HepG2 (cell line): ENCODE results near the gene HIVEP2. TPM values are rescaled to one million over a fixed set of nuclear protein-coding genes. Genes with fewer than 3 reads are reported as not detected.
A peak's percentile ranks its signal among the peaks of the same experiment; 100 is the strongest.

ENCODE experiments used
- CENPT ChIP-seq: sonication (generic); formaldehyde crosslinking; IDR thresholded peaks from 2 replicates; pipeline ENCODE4 v1.8.0; 2022; ENCODE audit warnings: low read depth, mild to moderate bottlenecking, moderate library complexity, missing genetic modification reagents
- ESRRA ChIP-seq: sonication (generic); formaldehyde crosslinking; IDR thresholded peaks from 2 replicates; pipeline ENCODE4 v1.5.1; 2020; ENCODE audit warnings: mild to moderate bottlenecking, low read depth, missing genetic modification reagents
- FOXJ3 ChIP-seq: sonication (generic); formaldehyde crosslinking; IDR thresholded peaks from 2 replicates; pipeline ENCODE4 v1.4.0; 2020; ENCODE audit warnings: missing genetic modification reagents, mild to moderate bottlenecking, borderline replicate concordance
- KLF11 ChIP-seq: IDR thresholded peaks from 2 replicates; pipeline ENCODE4 v1.6.1; 2016; ENCODE audit warnings: missing compliant biosample characterization
- KLF13 ChIP-seq: sonication (generic); formaldehyde crosslinking; IDR thresholded peaks from 2 replicates; pipeline ENCODE4 v1.4.0; 2020; ENCODE audit warnings: mild to moderate bottlenecking, missing genetic modification reagents
- KLF6 ChIP-seq: IDR thresholded peaks from 2 replicates; pipeline ENCODE4 v1.8.0; 2016; ENCODE audit warnings: missing biosample characterization, missing genetic modification reagents
- MZF1 ChIP-seq: sonication (generic); formaldehyde crosslinking; IDR thresholded peaks from 2 replicates; pipeline ENCODE4 v1.8.1; 2023; ENCODE audit warnings: mild to moderate bottlenecking, missing genetic modification reagents, borderline replicate concordance
- NR1H2 ChIP-seq: sonication (generic); formaldehyde crosslinking; IDR thresholded peaks from 2 replicates; pipeline ENCODE4 v1.8.1; 2022; ENCODE audit warnings: low read depth, missing genetic modification reagents, borderline replicate concordance
- PCBP1 ChIP-seq: fragments of 200-400 bp; formaldehyde crosslinking; IDR thresholded peaks from 2 replicates; pipeline ENCODE4 v1.6.1; 2017; ENCODE audit warnings: mild to moderate bottlenecking, low read depth, low read length, borderline replicate concordance
- PCBP2 ChIP-seq: fragments of 200-400 bp; formaldehyde crosslinking; optimal IDR thresholded peaks from 2 replicates; pipeline ENCODE3; 2018; ENCODE audit warnings: low read length, low read depth; ENCODE audit not compliant: poor library complexity, severe bottlenecking
- ZNF101 ChIP-seq: sonication (generic); formaldehyde crosslinking; IDR thresholded peaks from 2 replicates; pipeline ENCODE4 v1.4.0; 2020; ENCODE audit warnings: mild to moderate bottlenecking, low read depth, missing genetic modification reagents, borderline replicate concordance
- ZNF724P ChIP-seq: sonication (generic); formaldehyde crosslinking; IDR thresholded peaks from 2 replicates; pipeline ENCODE4 v1.8.0; 2022; ENCODE audit warnings: missing genetic modification reagents, borderline replicate concordance
- polyA plus RNA-seq, 8 experiments: library from polyadenylated mRNA; depleted of rRNA in 3 of 8; stranded (reverse) in 7 of 8; unstranded in 1 of 8; fragments of >200 nt; fragmentation: Illumina TruSeq in 4 of 8; extraction: Trizol in 4 of 8; gene quantifications; 2 replicates each; pipeline versions ENCODE4 v1.2.1 to v1.2.3, GENCODE V29; 2011 to 2016; ENCODE audit warnings: low read depth in 4 of 8, missing spikeins in 1 of 8, mixed read lengths in 1 of 8; ENCODE audit not compliant: insufficient read depth in 1 of 8
- total RNA-seq, 5 experiments: library from RNA; depleted of rRNA; stranded (reverse); fragments of >200 nt; fragmentation: Illumina TruSeq; extraction: Trizol; gene quantifications; 2 replicates each; pipeline ENCODE4 v1.2.3, GENCODE V29; 2016; ENCODE audit warnings: low read depth in 1 of 5
- TF ChIP-seq, protein P1 (sequence below): sonication (generic); formaldehyde crosslinking; IDR thresholded peaks from 2 replicates; pipeline ENCODE4 v1.5.1; 2020; ENCODE audit warnings: missing genetic modification reagents, mild to moderate bottlenecking, borderline replicate concordance
- TF ChIP-seq, protein P2 (sequence below): IDR thresholded peaks from 2 replicates; pipeline ENCODE4 v1.6.1; 2016; ENCODE audit warnings: missing biosample characterization, missing genetic modification reagents, low read depth
- TF ChIP-seq, protein P3 (sequence below): IDR thresholded peaks from 2 replicates; pipeline ENCODE4 v1.6.1; 2012; ENCODE audit warnings: low read depth, low read length, improper control_type of control experiment
- TF ChIP-seq, protein P4 (sequence below): sonication (generic); formaldehyde crosslinking; IDR thresholded peaks from 2 replicates; pipeline ENCODE4 v1.4.0; 2020; ENCODE audit warnings: missing genetic modification reagents
- TF ChIP-seq, protein P5 (sequence below): sonication (generic); formaldehyde crosslinking; IDR thresholded peaks from 2 replicates; pipeline ENCODE4 v1.5.1; 2020; ENCODE audit warnings: missing genetic modification reagents, mild to moderate bottlenecking, borderline replicate concordance
- TF ChIP-seq, protein P6 (sequence below): IDR thresholded peaks from 2 replicates; pipeline ENCODE4 v1.6.1; 2016; ENCODE audit warnings: mild to moderate bottlenecking, missing biosample characterization, missing genetic modification reagents

Gene HIVEP2
- total and polyA plus RNA-seq, 2 of the 13 experiments (the other 11 are each of a cell fraction or from before 2014, with no cell fraction given) = 3.4 to 12.9 TPM

DNA sequence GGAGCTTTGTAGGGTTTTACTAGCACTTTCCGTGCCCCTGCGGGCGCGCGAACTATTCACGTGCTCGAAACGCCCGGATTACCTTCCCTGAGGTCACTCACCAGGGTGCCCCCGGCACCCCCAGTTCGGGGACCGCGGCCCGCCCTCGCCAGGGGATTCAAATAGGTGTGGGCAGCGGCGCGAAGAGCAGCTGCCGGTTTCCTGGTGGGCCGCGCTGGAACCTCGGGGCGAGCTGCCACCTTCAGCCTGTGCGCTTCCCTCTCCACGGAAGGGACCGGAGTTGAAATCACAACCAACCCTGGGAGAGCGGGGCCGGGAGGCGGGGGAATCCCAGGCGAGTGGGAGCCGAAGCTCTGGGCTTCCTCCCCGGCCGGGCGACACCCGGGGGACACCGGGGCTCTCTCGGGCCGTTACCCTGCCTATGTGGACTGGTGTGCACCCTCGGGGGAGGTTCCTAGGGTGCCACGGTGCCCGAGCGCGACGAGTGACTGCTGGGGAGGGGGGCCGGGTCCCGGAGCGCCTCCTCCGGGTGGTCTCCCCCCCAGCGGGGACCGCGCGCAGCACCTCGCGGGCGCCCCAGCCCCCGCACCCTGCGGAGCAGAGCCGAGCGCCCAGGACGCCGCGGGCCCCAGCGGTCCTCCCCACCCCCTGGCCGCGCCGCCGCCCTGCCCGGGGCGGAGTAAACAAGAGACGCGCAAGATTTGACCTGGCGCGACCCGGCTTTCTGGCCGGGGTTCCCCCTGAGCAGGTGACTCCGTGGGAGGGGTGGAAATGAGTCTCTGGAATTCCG, 2.1 kb upstream of the HIVEP2 start (continued):
- TF ChIP-seq, protein P1, sequence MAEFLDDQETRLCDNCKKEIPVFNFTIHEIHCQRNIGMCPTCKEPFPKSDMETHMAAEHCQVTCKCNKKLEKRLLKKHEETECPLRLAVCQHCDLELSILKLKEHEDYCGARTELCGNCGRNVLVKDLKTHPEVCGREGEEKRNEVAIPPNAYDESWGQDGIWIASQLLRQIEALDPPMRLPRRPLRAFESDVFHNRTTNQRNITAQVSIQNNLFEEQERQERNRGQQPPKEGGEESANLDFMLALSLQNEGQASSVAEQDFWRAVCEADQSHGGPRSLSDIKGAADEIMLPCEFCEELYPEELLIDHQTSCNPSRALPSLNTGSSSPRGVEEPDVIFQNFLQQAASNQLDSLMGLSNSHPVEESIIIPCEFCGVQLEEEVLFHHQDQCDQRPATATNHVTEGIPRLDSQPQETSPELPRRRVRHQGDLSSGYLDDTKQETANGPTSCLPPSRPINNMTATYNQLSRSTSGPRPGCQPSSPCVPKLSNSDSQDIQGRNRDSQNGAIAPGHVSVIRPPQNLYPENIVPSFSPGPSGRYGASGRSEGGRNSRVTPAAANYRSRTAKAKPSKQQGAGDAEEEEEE (CRISPR knock-in tag) = no peak
- TF ChIP-seq, protein P2, sequence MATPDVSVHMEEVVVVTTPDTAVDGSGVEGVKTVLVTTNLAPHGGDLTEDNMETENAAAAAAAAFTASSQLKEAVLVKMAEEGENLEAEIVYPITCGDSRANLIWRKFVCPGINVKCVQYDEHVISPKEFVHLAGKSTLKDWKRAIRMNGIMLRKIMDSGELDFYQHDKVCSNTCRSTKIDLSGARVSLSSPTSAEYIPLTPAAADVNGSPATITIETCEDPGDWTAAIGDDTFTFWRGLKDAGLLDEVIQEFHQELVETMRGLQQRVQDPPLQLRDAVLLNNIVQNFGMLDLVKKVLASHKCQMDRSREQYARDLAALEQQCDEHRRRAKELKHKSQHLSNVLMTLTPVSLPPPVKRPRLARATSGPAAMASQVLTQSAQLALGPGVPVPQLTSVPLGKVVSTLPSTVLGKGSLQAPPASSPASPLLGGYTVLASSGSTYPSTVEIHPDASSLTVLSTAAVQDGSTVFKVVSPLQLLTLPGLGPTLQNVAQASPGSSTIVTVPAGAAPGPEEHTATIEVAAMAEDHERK = no peak
- TF ChIP-seq PCBP2 = no peak
- peak; percentile 61; the same call in 1 of the 2 replicates for TF ChIP-seq FOXJ3 (CRISPR knock-in tag)
- no peak for TF ChIP-seq KLF13 (CRISPR knock-in tag)
- TF ChIP-seq PCBP1 = no peak
- TF ChIP-seq, protein P3, sequence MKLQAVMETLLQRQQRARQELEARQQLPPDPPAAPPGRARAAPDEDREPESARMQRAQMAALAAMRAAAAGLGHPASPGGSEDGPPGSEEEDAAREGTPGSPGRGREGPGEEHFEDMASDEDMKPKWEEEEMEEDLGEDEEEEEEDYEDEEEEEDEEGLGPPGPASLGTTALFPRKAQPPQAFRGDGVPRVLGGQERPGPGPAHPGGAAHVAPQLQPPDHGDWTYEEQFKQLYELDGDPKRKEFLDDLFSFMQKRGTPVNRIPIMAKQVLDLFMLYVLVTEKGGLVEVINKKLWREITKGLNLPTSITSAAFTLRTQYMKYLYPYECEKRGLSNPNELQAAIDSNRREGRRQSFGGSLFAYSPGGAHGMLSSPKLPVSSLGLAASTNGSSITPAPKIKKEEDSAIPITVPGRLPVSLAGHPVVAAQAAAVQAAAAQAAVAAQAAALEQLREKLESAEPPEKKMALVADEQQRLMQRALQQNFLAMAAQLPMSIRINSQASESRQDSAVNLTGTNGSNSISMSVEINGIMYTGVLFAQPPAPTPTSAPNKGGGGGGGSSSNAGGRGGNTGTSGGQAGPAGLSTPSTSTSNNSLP = no peak; the same call in 1 of the 2 replicates
- TF ChIP-seq ESRRA (CRISPR knock-in tag) = 0 out of 2 replicates have a peak, but pooled peaks have one; percentile 34
- peak; percentile 44; the same call in 1 of the 2 replicates for TF ChIP-seq KLF6 (CRISPR knock-in tag)
- TF ChIP-seq KLF11 (CRISPR knock-in tag) = no peak
- 0 out of 2 replicates have a peak, but pooled peaks have one; percentile 15 for TF ChIP-seq ZNF724P (CRISPR knock-in tag)
- TF ChIP-seq, protein P4, sequence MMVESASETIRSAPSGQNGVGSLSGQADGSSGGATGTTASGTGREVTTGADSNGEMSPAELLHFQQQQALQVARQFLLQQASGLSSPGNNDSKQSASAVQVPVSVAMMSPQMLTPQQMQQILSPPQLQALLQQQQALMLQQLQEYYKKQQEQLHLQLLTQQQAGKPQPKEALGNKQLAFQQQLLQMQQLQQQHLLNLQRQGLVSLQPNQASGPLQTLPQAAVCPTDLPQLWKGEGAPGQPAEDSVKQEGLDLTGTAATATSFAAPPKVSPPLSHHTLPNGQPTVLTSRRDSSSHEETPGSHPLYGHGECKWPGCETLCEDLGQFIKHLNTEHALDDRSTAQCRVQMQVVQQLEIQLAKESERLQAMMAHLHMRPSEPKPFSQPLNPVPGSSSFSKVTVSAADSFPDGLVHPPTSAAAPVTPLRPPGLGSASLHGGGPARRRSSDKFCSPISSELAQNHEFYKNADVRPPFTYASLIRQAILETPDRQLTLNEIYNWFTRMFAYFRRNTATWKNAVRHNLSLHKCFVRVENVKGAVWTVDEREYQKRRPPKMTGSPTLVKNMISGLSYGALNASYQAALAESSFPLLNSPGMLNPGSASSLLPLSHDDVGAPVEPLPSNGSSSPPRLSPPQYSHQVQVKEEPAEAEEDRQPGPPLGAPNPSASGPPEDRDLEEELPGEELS (CRISPR knock-in tag) = peak; percentile 86
- TF ChIP-seq, protein P5, sequence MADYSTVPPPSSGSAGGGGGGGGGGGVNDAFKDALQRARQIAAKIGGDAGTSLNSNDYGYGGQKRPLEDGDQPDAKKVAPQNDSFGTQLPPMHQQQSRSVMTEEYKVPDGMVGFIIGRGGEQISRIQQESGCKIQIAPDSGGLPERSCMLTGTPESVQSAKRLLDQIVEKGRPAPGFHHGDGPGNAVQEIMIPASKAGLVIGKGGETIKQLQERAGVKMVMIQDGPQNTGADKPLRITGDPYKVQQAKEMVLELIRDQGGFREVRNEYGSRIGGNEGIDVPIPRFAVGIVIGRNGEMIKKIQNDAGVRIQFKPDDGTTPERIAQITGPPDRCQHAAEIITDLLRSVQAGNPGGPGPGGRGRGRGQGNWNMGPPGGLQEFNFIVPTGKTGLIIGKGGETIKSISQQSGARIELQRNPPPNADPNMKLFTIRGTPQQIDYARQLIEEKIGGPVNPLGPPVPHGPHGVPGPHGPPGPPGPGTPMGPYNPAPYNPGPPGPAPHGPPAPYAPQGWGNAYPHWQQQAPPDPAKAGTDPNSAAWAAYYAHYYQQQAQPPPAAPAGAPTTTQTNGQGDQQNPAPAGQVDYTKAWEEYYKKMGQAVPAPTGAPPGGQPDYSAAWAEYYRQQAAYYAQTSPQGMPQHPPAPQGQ = no peak
- TF ChIP-seq ZNF101 (CRISPR knock-in tag) = no peak
- TF ChIP-seq CENPT (CRISPR knock-in tag) = no peak; the same call in 1 of the 2 replicates
- TF ChIP-seq, protein P6, sequence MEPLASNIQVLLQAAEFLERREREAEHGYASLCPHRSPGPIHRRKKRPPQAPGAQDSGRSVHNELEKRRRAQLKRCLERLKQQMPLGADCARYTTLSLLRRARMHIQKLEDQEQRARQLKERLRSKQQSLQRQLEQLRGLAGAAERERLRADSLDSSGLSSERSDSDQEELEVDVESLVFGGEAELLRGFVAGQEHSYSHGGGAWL (CRISPR knock-in tag) = no peak; the same call in 1 of the 2 replicates
- TF ChIP-seq MZF1 = no peak
- TF ChIP-seq NR1H2 (CRISPR knock-in tag) = no peak
